ENCODE results near the gene CLPTM1L. TPM values are rescaled to one million over a fixed set of nuclear protein-coding genes. Genes with fewer than 3 reads are reported as not detected.

CLPTM1L gene
- total RNA-seq, 2 donors from 2014 or later, result 56.6 to 85.4 TPM

- Histone ChIP-seq H3K9me3 (no peaks in the 10 kb centered on the region), H3K4me3 (no peak overlapping the region)
- DNase-seq (ENCODE audit: low spot score), result no peak
Observed at GRCh38 chr5:1319436-1320256, 25.3 kb downstream of the CLPTM1L start.

GRCh38 chr5:1318659-1319251 lies 26.1 kb downstream of the CLPTM1L start:
- TF ChIP-seq CTCF (IDR thresholded peaks at IDR 0.05), result no peak
- DNase-seq (ENCODE audit: low spot score), result no peak
- peaks cover 62% of the 10 kb centered on the region for H3K36me3 ChIP-seq
- H3K4me1 ChIP-seq, result peaks cover 0 to 8% of the 10 kb centered on the region in 2 donors
- no peak overlapping the region for H3K4me3 ChIP-seq
- H3K9me3 ChIP-seq, result no peaks in the 10 kb centered on the region
- H3K27me3 ChIP-seq, result no peaks in the 10 kb centered on the region
- no peak overlapping the region for H3K27ac ChIP-seq

More at GRCh38 chr5:1319436-1320256, 25.3 kb downstream of the CLPTM1L start:
- Histone ChIP-seq H3K27me3 (no peaks in the 10 kb centered on the region), H3K36me3 (peaks cover 70% of the 10 kb centered on the region), H3K4me1 (peaks cover 0 to 8% of the 10 kb centered on the region in 2 donors), H3K27ac (no peak overlapping the region)
- TF ChIP-seq CTCF (IDR thresholded peaks at IDR 0.05), result no peak

GRCh38 chr5:1317921-1318565 lies 26.9 kb downstream of the CLPTM1L start:
- no peaks in the 10 kb centered on the region for H3K27me3 ChIP-seq
- no peak for DNase-seq (ENCODE audit: low spot score)
- H3K4me1 ChIP-seq, result peaks cover 0 to 8% of the 10 kb centered on the region in 2 donors
- H3K9me3 ChIP-seq, result no peaks in the 10 kb centered on the region
- H3K4me3 ChIP-seq, result no peak overlapping the region
- no peak for TF ChIP-seq CTCF (IDR thresholded peaks at IDR 0.05)
- peaks cover 55% of the 10 kb centered on the region for H3K36me3 ChIP-seq
- H3K27ac ChIP-seq, result no peak overlapping the region

- no peaks in the 10 kb centered on the region for H3K9me3 ChIP-seq
- H3K4me1 ChIP-seq, result peaks cover 0 to 8% of the 10 kb centered on the region in 2 donors
- peaks cover 42% of the 10 kb centered on the region for H3K36me3 ChIP-seq
- H3K27me3 ChIP-seq, result no peaks in the 10 kb centered on the region
- no peak overlapping the region for H3K27ac ChIP-seq
- no peak overlapping the region for H3K4me3 ChIP-seq
- no peak for DNase-seq (ENCODE audit: low spot score)
- no peak for TF ChIP-seq CTCF (IDR thresholded peaks at IDR 0.05)
Observed at GRCh38 chr5:1316588-1317340, 28.1 kb downstream of the CLPTM1L start.

- DNase-seq (ENCODE audit: low spot score), result no peak
- H3K4me3 ChIP-seq, result no peak overlapping the region
- H3K36me3 ChIP-seq, result peaks cover 34% of the 10 kb centered on the region
- no peak overlapping the region for H3K27ac ChIP-seq
- H3K9me3 ChIP-seq, result no peaks in the 10 kb centered on the region
- TF ChIP-seq CTCF (IDR thresholded peaks at IDR 0.05), result no peak
- peaks cover 0 to 8% of the 10 kb centered on the region in 2 donors for H3K4me1 ChIP-seq
- H3K27me3 ChIP-seq, result no peaks in the 10 kb centered on the region
Observed at GRCh38 chr5:1315709-1316587, 29.0 kb downstream of the CLPTM1L start.
